Panc1 (cell line): ENCODE results near the gene ELP5.

Experiments
- POLR2AphosphoS5 ChIP-seq: IDR thresholded peaks from 2 replicates; pipeline ENCODE4 v1.6.1; 2012; ENCODE audit warnings: mild to moderate bottlenecking, low read depth, low read length, moderate library complexity
- SIN3A ChIP-seq: IDR thresholded peaks from 2 replicates; pipeline ENCODE4 v1.6.1; 2012; ENCODE audit warnings: low read depth, mild to moderate bottlenecking, low read length, moderate library complexity, borderline replicate concordance; ENCODE audit not compliant: insufficient read depth
- TF ChIP-seq, protein P1 (sequence below): fragments of 450-650 bp; IDR thresholded peaks from 2 replicates; pipeline ENCODE4 v1.5.1; 2017; ENCODE audit warnings: mild to moderate bottlenecking
- TF ChIP-seq, protein P2 (sequence below), 2 experiments: IDR thresholded peaks; 2 replicates each; pipeline ENCODE4 v1.6.1; 2011 to 2012; ENCODE audit warnings: low read depth in 2 of 2, control low read depth in 1 of 2, low read length in 1 of 2, mild to moderate bottlenecking in 1 of 2, moderate library complexity in 1 of 2; ENCODE audit not compliant: insufficient read depth in 1 of 2

DNA sequence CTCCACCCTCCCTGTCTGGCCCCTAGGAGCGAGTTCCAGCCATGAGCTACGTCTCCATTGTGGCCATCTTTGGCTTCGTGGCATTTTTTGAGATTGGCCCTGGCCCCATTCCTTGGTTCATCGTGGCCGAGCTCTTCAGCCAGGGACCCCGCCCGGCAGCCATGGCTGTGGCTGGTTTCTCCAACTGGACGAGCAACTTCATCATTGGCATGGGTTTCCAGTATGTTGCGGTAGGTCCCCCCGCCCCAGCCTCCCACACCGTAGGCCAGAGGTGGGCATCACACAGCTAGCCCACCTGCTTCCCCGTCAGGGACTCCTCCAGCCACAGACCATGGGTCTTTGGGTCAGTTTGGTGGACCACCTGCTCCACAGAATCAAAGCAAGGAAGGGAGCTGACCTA lies 33.7 kb downstream of the ELP5 start:
- TF ChIP-seq POLR2AphosphoS5 (no peak), SIN3A (no peak)
- TF ChIP-seq, protein P1, sequence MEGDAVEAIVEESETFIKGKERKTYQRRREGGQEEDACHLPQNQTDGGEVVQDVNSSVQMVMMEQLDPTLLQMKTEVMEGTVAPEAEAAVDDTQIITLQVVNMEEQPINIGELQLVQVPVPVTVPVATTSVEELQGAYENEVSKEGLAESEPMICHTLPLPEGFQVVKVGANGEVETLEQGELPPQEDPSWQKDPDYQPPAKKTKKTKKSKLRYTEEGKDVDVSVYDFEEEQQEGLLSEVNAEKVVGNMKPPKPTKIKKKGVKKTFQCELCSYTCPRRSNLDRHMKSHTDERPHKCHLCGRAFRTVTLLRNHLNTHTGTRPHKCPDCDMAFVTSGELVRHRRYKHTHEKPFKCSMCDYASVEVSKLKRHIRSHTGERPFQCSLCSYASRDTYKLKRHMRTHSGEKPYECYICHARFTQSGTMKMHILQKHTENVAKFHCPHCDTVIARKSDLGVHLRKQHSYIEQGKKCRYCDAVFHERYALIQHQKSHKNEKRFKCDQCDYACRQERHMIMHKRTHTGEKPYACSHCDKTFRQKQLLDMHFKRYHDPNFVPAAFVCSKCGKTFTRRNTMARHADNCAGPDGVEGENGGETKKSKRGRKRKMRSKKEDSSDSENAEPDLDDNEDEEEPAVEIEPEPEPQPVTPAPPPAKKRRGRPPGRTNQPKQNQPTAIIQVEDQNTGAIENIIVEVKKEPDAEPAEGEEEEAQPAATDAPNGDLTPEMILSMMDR = no peak
- TF ChIP-seq, protein P2, sequence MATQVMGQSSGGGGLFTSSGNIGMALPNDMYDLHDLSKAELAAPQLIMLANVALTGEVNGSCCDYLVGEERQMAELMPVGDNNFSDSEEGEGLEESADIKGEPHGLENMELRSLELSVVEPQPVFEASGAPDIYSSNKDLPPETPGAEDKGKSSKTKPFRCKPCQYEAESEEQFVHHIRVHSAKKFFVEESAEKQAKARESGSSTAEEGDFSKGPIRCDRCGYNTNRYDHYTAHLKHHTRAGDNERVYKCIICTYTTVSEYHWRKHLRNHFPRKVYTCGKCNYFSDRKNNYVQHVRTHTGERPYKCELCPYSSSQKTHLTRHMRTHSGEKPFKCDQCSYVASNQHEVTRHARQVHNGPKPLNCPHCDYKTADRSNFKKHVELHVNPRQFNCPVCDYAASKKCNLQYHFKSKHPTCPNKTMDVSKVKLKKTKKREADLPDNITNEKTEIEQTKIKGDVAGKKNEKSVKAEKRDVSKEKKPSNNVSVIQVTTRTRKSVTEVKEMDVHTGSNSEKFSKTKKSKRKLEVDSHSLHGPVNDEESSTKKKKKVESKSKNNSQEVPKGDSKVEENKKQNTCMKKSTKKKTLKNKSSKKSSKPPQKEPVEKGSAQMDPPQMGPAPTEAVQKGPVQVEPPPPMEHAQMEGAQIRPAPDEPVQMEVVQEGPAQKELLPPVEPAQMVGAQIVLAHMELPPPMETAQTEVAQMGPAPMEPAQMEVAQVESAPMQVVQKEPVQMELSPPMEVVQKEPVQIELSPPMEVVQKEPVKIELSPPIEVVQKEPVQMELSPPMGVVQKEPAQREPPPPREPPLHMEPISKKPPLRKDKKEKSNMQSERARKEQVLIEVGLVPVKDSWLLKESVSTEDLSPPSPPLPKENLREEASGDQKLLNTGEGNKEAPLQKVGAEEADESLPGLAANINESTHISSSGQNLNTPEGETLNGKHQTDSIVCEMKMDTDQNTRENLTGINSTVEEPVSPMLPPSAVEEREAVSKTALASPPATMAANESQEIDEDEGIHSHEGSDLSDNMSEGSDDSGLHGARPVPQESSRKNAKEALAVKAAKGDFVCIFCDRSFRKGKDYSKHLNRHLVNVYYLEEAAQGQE (IDR thresholded peaks at IDR 0.05; ENCODE audit: insufficient read depth in 1 of 2, low read depth in 2 of 2, low read length in 1 of 2) = no peak
